Measurements from ENCODE around the gene CDCA7L. TPM values are rescaled to one million over a fixed set of nuclear protein-coding genes. Genes with fewer than 3 reads are reported as not detected.
"Not testable (repeated sequence)": the region's sequence is repeated elsewhere in the genome, so short reads cannot be mapped to it uniquely, and the experiment has no call there.

CDCA7L gene
- total RNA-seq, 1 donor from 2014 or later, result 40.7 TPM

DNA sequence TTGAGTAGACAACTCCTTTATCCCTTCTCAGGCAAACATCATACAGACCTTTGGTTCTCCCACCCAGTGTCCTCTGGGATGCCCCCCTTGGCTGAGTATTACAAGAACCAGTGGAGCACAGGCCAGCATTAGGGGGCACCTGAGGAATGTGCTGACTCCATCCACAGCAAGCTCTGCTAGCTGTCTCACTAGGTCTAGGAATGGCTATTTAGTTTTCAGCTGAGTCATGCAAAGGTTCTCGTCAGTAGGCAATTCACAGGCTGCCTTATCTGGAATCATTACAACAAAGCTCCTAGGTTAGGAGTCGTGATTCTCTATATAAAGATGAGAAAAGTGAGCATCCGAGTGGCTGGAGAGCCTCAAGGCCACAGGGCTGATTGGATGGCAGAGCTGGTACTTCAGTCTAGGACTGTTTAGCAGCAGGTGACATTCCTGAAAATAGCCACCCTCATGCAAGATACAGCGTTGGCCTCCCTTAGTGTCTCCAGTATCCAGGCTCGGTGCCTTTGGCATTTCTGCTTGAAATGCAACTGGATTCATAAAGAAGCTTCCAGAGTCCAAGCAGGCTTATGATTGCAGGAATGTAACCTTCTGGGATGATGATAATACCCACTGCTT, 75.8 kb downstream of the CDCA7L start:
- DNase-seq (ENCODE audit: low spot score), result no peak
- Mint-ChIP-seq H3K27ac (ENCODE audit: unreplicated experiment) (no peak overlapping the region), H3K9me3 (ENCODE audit: unreplicated experiment) (no peaks in the 10 kb centered on the region), H3K27me3 (ENCODE audit: unreplicated experiment) (no peaks in the 10 kb centered on the region), H3K4me3 (ENCODE audit: unreplicated experiment) (no peak overlapping the region), H3K36me3 (ENCODE audit: low read depth, unreplicated experiment) (no peaks in the 10 kb centered on the region), H3K4me1 (ENCODE audit: unreplicated experiment) (peaks cover 6% of the 10 kb centered on the region)
- TF ChIP-seq, protein P1, sequence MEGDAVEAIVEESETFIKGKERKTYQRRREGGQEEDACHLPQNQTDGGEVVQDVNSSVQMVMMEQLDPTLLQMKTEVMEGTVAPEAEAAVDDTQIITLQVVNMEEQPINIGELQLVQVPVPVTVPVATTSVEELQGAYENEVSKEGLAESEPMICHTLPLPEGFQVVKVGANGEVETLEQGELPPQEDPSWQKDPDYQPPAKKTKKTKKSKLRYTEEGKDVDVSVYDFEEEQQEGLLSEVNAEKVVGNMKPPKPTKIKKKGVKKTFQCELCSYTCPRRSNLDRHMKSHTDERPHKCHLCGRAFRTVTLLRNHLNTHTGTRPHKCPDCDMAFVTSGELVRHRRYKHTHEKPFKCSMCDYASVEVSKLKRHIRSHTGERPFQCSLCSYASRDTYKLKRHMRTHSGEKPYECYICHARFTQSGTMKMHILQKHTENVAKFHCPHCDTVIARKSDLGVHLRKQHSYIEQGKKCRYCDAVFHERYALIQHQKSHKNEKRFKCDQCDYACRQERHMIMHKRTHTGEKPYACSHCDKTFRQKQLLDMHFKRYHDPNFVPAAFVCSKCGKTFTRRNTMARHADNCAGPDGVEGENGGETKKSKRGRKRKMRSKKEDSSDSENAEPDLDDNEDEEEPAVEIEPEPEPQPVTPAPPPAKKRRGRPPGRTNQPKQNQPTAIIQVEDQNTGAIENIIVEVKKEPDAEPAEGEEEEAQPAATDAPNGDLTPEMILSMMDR (IDR thresholded peaks at IDR 0.05; ENCODE audit: unreplicated experiment), result no peak

DNA sequence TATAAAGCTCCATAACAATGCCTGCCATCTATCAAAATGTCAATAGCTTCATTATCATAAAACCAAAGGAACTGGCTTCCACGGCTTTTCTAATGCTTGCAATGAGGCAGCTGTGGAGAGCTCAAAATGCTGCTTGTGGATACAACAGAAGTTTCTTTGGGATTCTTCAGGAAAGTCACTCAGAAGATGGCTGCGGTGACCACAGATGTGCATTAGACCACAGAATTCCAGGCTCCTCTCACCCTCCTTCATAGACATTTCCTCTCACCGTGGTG, 77.2 kb downstream of the CDCA7L start:
- H3K9me3 Mint-ChIP-seq (ENCODE audit: unreplicated experiment), result no peaks in the 10 kb centered on the region
- no peaks in the 10 kb centered on the region for H3K27me3 Mint-ChIP-seq (ENCODE audit: unreplicated experiment)
- H3K4me1 Mint-ChIP-seq (ENCODE audit: unreplicated experiment), result peaks cover 6% of the 10 kb centered on the region
- H3K36me3 Mint-ChIP-seq (ENCODE audit: low read depth, unreplicated experiment), result no peaks in the 10 kb centered on the region
- H3K4me3 Mint-ChIP-seq (ENCODE audit: unreplicated experiment), result no peak overlapping the region
- DNase-seq (ENCODE audit: low spot score), result no peak
- no peak overlapping the region for H3K27ac Mint-ChIP-seq (ENCODE audit: unreplicated experiment)
- TF ChIP-seq, protein P1 (IDR thresholded peaks at IDR 0.05; ENCODE audit: unreplicated experiment), result no peak

DNA sequence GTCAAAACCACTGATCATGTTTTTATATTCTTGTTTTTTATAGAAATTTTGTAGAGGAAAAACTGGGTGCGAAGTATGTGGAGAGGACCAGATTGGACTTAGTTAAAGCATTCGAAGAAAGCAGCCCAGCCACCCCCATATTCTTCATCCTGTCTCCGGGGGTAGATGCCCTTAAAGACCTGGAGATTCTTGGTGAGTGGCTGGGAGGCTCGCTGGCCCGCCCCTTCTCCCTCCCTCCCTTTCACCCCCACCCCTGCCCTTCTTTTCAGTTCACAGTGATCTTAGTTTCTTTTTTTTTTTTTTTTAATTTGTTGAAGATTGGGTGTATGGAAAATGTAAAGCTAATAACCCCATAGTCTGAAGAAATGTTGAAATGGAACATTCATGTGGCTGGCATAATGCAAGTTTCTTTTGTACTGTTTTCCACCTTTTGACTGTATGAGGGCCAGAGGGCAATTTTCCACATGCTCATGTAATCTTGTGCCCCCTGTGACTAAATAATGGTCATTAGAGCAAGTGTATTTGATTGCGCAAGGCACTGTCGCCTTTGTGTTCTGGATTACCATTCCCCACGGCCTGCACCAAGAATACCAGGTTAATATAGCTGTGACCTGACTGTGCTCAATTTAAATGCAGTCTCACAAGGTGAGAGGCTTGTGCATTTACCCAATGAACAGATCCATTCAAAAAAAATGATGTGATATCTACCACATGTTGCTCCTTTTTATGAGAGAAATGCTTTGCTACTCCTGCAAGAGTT, 77.7 kb downstream of the CDCA7L start:
- TF ChIP-seq, protein P1 (IDR thresholded peaks at IDR 0.05; ENCODE audit: unreplicated experiment), result no peak
- Mint-ChIP-seq H3K4me1 (ENCODE audit: unreplicated experiment) (peaks cover 6% of the 10 kb centered on the region), H3K9me3 (ENCODE audit: unreplicated experiment) (no peaks in the 10 kb centered on the region), H3K27ac (ENCODE audit: unreplicated experiment) (no peak overlapping the region), H3K27me3 (ENCODE audit: unreplicated experiment) (no peaks in the 10 kb centered on the region), H3K4me3 (ENCODE audit: unreplicated experiment) (no peak overlapping the region), H3K36me3 (ENCODE audit: low read depth, unreplicated experiment) (no peaks in the 10 kb centered on the region)
- DNase-seq (ENCODE audit: low spot score), result no peak

DNA sequence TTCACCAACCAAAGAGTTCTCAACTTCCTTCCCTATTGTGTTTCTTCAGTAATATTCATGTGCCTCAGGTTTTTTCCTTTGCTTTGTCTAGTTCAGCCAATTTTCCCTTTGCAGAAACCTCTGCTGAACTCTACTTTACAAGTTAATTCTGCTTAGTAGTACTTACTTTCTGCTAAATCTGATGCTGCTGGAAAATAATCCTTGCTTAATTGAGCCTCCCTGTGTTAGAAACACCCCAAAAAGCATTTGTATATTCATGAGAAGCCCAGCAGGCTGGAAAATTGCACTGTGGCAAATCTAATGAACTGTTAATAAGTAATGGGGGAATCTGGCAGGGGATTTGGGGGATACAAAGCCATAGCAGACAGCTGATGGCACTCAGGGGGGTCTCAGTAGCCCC, 78.5 kb downstream of the CDCA7L start:
- Mint-ChIP-seq H3K36me3 (ENCODE audit: low read depth, unreplicated experiment) (no peaks in the 10 kb centered on the region), H3K27me3 (ENCODE audit: unreplicated experiment) (no peaks in the 10 kb centered on the region), H3K4me1 (ENCODE audit: unreplicated experiment) (peaks cover 6% of the 10 kb centered on the region), H3K9me3 (ENCODE audit: unreplicated experiment) (no peaks in the 10 kb centered on the region), H3K27ac (ENCODE audit: unreplicated experiment) (no peak overlapping the region), H3K4me3 (ENCODE audit: unreplicated experiment) (no peak overlapping the region)
- TF ChIP-seq, protein P1 (IDR thresholded peaks at IDR 0.05; ENCODE audit: unreplicated experiment), result no peak
- no peak for DNase-seq (ENCODE audit: low spot score)

DNA sequence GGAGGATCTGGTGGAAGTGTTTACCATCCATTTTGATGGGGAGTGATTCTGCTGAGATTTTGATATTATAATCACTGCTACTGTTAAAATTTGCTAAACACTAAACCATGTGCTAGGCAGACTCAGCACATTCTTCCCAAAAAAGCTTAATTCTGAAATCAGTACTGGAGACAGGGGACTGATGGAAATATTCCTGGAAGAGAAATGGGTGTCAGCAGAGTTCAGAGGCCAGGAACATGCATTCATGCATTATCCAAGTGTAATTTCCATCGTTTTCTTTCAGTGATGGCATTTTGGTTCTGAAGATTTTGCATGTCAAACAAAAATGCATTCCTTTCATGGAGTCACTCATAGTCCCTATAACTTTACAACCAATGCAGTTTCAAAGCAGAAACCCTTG, 79.0 kb downstream of the CDCA7L start:
- Mint-ChIP-seq H3K36me3 (ENCODE audit: low read depth, unreplicated experiment) (no peaks in the 10 kb centered on the region), H3K27ac (ENCODE audit: unreplicated experiment) (no peak overlapping the region), H3K9me3 (ENCODE audit: unreplicated experiment) (no peaks in the 10 kb centered on the region), H3K4me3 (ENCODE audit: unreplicated experiment) (no peak overlapping the region), H3K4me1 (ENCODE audit: unreplicated experiment) (peaks cover 6% of the 10 kb centered on the region), H3K27me3 (ENCODE audit: unreplicated experiment) (no peaks in the 10 kb centered on the region)
- TF ChIP-seq, protein P1 (IDR thresholded peaks at IDR 0.05; ENCODE audit: unreplicated experiment), result no peak
- DNase-seq (ENCODE audit: low spot score), result no peak

DNA sequence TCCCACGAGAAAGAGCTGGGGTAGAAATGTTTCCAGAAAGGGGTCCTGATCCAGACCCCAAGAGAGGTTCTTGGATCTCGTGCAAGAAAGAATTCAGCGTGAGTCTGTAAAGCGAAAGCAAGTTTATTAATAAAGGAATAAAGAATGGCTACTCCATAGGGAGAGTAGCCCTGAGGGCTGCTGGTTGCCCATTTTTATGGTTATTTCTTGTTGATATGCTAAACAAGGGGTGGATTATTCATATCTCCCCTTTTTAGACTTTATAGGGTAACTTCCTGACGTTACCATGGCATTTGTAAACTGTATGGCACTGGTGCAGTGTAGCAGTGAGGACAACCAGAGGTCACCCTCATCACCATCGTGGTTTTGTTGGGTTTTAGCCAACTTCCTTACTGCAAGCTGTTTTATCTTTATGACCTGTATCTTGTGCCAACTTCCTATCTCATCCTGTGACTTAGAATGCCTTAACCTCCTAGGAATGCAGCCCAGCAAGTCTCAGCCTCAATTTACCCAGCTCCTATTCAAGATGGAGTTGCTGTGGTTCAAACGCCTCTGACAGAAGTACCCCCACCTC, 80.0 kb downstream of the CDCA7L start:
- H3K27ac Mint-ChIP-seq (ENCODE audit: unreplicated experiment); H3K4me3 Mint-ChIP-seq (ENCODE audit: unreplicated experiment); H3K36me3 Mint-ChIP-seq (ENCODE audit: low read depth, unreplicated experiment); H3K27me3 Mint-ChIP-seq (ENCODE audit: unreplicated experiment); DNase-seq (ENCODE audit: low spot score); H3K9me3 Mint-ChIP-seq (ENCODE audit: unreplicated experiment); H3K4me1 Mint-ChIP-seq (ENCODE audit: unreplicated experiment): not testable (repeated sequence)
